Measurements from ENCODE around the gene OR2M5.

Gene OR2M5, protein sequence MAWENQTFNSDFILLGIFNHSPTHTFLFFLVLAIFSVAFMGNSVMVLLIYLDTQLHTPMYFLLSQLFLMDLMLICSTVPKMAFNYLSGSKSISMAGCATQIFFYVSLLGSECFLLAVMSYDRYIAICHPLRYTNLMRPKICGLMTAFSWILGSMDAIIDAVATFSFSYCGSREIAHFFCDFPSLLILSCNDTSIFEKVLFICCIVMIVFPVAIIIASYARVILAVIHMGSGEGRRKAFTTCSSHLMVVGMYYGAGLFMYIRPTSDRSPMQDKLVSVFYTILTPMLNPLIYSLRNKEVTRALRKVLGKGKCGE

DNA sequence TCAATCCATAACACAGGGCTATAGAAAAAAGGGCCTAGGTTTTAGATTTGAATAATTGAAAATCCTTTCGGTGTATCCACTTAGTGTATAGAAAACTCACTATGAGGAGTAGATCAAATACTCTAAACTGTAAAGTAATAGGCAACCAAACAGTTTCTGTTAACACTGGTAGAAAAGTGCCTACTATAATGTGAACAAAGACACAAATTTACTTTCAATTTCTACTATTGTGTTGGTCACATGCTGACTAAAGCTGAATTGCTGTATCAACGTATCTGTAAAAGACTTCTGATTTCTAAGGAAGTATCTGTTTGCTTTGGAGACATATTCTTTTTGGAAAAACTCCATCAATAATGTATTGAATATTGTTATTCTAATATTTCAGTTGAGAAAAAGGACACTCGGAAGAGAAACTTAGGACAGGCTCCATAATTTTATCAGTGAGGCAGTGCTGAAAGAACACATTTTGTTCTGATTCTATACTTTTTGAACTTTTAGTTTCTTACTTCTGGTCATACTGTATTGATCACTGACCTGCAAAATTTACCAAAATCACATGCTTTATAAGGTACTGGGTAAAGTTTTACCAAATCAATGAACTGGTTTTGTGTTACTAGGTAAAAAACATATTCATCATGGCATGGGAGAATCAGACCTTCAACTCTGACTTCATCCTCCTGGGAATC, at the start of gene OR2M5:
Gene OR2M5 (plus strand): TSS at position 636 of the 686 bp plus-strand sequence. CDS start 0 bp downstream, at position 636.
- DNase-seq, result no peak

DNA sequence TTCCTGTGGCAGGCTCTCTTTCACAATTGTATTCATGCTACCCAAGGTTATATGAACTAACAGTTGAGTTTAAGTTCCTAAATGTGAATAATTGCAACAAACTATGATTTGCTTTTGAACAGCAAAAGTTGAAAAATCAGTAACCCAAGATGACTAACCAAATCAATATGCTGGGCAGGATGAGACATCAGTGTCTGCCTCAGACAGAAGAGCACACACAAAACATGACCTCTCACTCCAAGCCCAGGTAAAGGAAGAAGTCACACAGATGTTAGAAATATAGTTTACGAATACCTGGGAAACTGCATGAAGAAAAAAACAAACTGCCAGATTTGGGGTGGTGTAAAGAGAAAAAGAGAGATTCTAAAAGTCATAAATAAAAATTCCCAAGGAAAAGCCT, 46.4 kb upstream of the OR2M5 start:
- no peak for DNase-seq

DNA sequence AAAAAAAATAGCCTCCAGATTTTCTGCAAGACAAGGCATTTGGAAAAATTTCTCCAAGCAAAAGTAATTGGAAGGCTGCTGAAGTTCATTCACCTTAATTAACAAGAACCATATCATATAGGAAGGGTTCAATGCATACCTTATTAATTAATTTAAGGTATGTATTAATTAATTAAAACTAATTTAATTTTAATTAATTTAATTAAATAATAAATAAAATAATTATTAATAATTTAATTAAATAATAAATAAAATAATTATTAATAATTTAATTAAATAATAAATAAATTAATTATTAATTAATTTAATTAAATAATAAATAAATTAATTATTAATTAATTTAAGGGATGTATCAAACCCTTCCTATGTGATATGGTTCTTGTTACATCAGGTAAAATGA, 42.1 kb upstream of the OR2M5 start:
- DNase-seq, result no peak

DNA sequence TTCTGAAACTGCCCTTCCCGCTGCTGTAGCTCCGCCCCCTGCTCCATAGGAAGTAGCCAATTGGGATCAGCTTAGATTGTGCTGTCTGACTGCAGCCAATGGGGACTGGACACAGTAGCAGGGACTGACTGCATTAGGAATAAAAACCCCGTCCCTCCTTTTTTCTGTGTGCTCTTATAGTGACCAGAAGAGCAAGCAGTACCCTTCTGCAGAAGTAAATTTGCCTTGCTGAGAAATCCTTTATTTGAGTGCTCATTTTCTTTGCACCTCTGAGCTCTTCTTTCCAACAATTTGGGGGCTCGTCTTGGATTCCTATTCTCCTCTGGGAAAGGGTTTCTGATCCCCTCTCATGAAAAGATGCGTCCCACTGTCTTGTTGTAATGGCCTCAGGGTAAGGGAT, 33.8 kb upstream of the OR2M5 start:
- DNase-seq, result no peak

DNA sequence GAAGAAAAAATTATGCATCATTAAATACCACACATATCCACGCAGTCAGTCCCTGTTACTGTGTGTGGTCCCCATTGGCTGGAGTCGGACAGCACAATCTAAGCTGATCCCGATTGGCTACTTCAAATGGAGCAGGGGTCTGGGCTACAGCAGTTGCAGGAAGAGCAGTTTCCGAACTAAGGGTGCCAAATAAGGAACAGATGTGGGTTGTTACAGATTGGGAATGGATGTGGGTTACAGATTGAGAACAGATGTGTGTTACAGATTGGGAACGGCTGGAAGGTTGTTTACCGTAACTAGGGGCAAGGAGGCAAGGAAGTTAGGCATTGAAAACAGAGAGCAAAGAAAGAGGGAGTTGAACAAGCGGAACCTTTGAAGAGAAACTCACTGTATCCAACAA, 30.1 kb upstream of the OR2M5 start:
- no peak for DNase-seq

DNA sequence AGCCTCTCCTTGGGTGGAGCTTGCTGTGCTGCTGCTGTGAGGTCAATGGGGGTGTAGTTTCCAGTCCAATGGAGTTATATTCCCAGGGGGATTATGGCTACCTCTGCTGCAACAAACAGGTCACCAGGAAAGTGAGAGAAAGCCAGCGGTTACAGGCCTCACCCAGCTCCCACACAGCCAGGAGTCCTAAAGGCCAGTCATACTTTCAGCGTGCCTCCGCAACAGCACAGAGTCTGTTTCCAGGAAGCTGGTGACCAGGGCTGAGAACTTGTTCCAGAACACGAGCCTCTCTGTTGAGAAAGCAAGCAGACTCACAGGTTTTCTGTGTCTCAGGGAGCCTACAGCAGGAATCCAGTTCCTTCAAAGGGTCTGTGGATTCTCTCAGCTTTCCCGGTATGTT, 17.3 kb upstream of the OR2M5 start:
- no peak for DNase-seq

DNA sequence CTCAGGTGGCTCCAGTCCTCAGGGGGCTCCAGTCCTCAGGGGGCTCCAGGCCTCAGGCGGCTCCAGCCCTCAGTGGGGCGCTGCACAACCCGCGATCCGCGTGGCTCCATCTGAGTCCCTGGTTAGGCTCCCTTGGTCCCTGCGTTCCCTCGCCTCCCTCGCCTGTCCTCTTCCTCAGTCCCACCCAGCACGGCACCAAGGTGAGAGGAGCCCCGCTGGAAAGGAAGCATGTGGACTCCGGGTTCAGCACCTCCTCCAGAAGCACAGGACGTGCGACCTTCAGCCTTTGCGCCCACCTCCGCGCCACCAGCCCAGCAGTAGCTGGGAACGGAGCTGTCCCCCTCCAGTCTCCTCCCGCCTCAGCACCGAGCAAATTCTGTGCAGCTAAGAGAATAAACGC, 8.1 kb upstream of the OR2M5 start:
- no peak for DNase-seq

DNA sequence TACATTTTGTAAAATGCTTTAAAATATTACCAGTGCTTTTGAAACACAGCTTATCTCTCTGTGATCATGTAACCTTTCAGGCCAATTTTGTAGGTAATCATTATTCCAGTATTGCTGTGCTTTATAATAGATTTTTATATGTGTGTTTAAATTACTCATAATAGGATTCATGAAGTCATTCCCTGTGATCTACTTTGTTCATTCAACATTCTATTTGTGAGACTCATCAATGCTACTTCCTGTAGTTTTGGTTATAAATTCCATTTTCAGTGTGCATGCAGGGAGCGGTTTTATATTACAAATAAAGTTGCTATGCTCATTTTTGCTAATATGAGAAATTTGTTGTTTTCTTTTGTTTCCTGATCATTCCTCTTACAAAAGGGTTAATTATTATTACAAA, 4.1 kb upstream of the OR2M5 start:
- DNase-seq, result no peak

DNA sequence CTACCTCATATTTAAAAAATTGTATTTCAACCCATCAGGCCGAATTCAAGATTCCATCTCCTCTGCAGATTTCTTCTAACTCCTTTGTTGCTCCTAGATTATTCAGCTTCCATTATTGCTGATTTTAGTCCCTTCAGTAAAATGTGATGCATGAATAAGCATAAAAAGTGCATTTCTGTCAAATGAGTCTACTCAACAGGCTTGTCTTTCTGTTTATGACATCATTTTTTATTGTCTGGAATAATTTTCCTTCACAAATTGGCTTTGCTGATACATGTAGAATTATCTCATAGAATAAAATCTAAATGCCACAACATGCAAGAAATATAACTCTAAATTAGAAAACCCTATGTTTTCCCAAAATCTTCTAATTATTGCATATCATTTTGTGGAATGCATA, 1.6 kb upstream of the OR2M5 start:
- no peak for DNase-seq

DNA sequence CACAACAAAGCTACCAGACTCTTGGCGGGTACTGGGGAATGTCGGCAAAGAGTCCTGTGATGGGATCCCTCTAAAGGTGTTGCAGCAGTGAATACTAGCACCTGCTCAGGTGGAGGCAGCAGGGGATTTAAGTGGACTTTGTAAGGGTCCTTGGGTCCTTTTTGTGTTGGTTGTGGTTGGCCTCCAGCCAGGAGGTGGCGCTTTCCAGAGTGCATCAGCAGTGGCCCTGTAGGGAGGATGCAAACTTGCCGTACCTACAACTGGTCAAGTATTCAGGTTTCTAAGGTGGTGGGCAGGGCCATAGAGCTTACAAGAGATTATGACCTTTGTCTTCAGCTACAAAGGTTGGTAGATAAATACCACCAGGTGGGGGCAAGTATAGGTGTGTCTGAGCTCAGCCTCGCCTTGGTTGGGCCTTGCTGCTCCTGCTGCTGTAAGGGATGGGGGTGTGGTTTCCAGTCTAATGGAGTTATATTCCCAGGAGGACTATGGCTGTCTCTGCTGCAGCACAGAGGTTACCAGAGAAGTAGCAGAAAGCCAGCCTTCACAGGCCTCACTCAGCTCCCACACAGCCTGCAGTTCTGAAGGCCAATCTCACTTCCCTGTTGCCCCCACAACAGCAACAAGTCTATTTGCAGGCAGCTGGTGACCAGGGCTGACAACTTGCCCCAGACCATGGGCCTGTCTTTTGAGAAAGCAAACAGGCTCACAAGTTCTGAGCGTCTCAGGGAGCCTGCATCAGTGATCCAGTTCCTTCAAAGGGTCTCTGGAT, 7.3 kb downstream of the OR2M5 start:
- DNase-seq, result no peak

DNA sequence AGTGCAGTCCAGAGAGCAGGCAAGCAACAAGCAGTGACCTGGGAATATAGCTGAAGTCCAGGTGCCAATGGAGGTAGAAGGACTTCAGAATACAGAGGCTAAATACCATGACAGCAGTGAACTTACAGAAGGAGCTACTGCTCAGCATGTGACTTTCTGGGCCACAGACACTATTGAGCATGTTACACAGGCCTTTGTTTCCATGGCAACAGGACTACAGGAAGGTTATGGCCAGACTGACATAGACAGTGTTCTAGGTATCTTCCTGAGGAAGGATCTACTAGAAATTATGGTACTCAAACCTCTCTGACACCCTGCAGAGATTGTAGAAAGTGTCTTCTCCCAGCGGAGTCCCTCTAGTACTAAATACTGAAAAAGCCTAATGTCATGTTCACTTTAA, 11.0 kb downstream of the OR2M5 start:
- no peak for DNase-seq

DNA sequence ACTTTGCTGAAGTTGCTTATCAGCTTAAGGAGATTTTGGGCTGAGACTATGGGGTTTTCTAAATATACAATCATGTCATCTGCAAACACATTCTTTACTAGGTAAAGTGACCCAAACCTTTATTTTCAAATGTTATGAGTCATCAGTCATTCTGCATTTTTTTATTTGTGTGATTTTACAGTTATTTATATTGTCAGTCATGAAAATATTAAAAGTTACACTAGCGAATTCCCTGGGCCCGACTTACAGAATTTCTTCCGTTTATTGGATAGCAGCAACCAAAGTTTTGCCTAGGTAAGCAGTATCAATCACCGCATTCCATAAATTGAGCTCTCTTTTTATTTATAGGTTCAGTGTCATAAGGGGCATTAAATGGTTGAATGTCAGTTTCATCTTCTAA, 13.8 kb downstream of the OR2M5 start:
- DNase-seq, result no peak

DNA sequence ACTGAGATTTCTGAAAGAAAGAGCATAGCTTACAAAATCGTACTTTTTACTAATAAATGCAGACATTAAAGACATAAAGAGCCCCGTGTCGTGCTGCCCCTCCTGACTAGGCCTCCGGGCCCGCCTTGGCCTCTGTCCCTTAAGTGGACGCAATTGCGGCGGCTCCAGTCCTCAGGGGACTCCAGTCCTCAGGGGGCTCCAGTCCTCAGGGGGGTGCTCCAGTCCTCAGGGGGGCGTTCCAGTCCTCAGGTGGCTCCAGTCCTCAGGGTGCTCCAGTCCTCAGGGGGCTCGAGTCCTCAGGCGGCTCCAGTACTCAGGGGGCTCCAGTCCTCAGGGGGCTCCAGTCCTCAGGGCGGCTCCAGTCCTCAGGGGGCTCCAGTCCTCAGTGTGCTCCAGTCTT, 19.1 kb downstream of the OR2M5 start:
- no peak for DNase-seq

DNA sequence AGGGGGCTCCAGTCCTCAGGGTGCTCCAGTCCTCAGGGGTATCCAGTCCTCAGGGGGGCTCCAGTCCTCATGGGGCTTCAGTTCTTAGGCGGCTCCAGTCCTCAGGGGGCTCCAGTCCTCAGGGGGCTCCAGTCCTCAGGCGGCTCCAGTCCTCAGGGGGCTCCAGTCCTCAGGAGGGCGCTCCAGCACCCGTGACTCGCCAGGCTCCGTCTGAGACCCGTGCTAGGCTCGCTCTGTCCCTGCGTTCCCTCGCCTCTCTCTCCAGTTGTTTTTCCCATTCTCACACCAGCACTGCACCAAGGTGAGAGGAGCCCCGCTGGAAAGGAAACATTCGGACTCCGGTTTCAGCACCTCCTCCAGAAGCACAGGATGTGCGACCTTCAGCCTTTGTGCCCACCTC, 20.2 kb downstream of the OR2M5 start:
- no peak for DNase-seq

DNA sequence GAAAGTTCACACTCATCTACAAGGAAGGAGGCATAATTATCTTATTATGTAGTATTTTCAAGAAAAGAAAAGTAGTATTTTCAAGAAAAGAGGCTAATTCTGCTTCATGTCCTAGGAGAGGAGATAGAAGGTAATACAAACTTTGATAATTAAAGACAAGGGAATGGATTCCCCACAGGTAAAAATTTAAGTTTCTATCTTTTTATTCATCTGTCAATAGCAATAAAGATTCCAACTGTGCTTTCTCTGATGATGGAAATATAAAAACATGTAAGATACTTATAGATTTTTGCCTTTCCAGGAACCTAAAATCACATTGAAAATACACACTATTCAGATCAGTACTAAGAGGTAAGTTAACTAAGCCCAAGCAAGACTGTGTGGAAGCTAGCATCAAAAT, 29.6 kb downstream of the OR2M5 start, which contains the start of gene OR2M2:
Gene OR2M2 (plus strand): TSS at position 301 of the 400 bp plus-strand sequence. CDS start 5,165 bp downstream, outside the sequence.
- no peak for DNase-seq

DNA sequence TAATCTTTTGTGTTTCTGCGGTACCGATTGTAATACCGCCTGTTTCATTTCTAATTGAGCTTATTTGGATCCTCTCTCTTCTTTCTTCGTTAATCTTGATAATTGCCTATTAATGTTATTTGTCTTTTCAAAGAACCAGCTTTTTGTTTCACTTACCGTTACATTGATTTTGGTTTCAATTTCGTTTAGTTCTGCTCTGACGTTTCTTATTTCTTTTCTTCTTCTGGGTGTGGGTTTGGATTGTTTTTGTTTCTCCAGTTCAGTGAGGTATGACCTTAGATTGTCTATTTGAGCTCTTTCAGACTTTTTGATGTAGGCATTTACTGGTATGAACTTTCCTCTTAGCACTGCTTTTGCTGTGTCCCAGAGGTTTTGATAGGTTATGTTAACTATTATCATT, 39.0 kb downstream of the OR2M5 start:
- DNase-seq, result no peak

DNA sequence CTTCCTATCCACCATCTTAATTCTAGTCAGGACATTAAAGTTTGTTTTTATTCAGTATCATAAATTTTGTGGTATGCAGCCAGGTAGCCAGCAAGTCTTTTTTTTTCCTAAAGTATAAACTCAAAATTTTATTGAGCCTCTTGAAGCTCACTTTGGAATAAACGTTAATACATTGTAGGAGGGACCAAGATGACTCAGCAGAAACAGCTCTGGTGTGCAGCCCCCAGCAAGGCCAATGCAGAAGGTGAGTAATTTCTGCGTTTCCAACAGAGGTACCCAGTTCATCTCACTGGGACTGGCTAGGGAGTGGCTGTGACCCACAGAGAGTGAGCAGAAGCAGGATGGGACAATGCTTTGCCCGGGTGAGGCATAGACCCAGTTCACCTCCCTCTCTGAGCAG, 42.4 kb downstream of the OR2M5 start:
- DNase-seq, result no peak

DNA sequence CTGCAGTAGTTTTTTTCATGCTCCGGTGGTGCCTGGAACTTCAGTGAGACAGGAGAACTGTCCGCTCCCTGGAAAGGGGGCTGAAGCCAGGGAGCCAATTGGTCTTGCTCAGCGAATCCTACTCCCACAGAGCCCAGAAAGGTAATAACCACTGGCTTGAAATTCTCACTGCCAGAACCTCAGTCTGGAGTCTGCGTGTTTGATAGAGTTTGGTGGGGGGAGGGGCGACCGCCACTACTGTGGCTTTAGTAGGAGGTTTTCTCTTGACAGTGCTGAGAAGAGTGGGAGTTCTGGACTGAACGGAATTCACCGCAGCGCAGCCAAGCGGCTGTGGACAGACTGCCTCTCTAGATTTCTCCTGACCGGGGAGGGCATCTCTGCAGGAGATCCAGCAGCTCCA, 44.1 kb downstream of the OR2M5 start:
- no peak for DNase-seq

DNA sequence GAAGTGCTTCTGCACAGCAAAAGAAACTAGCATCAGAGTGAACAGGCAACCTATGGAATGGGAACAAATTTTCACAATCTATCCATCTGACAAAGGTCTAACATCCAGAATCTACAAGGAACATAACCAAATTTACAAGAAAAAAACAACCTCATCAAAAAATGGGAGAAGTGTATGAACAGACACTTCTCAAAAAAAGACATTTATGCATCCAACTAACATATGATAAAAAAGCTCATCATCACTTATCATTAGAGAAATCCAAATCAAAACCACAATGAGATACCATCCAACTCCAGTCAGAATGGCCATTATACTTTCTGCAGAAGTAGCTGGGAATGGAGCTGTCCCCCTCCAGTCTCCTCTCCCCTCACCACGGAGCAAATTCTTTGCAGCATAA, 49.2 kb downstream of the OR2M5 start:
- no peak for DNase-seq
